Posterior cingulate gyrus (tissue), 11 donors: Measurements from ENCODE around the gene EIF4G1.
"Not testable (repeated sequence)": the region's sequence is repeated elsewhere in the genome, so short reads cannot be mapped to it uniquely, and the experiment has no call there.

Source experiments
- DNase-seq, 10 donors: peaks; one replicate each; pipeline versions ENCODE4 v3.0.0 to v3.0.0-alpha.2; 2020 to 2021; ENCODE audit warnings: mixed read lengths in 3 of 10
- intact Hi-C: fragments of 100-400 bp; cut with DNase I; formaldehyde crosslinking; loops from one replicate; pipeline ENCODE4 v1.15.1; 2023

The EIF4G1 gene, protein sequence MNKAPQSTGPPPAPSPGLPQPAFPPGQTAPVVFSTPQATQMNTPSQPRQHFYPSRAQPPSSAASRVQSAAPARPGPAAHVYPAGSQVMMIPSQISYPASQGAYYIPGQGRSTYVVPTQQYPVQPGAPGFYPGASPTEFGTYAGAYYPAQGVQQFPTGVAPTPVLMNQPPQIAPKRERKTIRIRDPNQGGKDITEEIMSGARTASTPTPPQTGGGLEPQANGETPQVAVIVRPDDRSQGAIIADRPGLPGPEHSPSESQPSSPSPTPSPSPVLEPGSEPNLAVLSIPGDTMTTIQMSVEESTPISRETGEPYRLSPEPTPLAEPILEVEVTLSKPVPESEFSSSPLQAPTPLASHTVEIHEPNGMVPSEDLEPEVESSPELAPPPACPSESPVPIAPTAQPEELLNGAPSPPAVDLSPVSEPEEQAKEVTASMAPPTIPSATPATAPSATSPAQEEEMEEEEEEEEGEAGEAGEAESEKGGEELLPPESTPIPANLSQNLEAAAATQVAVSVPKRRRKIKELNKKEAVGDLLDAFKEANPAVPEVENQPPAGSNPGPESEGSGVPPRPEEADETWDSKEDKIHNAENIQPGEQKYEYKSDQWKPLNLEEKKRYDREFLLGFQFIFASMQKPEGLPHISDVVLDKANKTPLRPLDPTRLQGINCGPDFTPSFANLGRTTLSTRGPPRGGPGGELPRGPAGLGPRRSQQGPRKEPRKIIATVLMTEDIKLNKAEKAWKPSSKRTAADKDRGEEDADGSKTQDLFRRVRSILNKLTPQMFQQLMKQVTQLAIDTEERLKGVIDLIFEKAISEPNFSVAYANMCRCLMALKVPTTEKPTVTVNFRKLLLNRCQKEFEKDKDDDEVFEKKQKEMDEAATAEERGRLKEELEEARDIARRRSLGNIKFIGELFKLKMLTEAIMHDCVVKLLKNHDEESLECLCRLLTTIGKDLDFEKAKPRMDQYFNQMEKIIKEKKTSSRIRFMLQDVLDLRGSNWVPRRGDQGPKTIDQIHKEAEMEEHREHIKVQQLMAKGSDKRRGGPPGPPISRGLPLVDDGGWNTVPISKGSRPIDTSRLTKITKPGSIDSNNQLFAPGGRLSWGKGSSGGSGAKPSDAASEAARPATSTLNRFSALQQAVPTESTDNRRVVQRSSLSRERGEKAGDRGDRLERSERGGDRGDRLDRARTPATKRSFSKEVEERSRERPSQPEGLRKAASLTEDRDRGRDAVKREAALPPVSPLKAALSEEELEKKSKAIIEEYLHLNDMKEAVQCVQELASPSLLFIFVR (N-terminal part only)

DNA sequence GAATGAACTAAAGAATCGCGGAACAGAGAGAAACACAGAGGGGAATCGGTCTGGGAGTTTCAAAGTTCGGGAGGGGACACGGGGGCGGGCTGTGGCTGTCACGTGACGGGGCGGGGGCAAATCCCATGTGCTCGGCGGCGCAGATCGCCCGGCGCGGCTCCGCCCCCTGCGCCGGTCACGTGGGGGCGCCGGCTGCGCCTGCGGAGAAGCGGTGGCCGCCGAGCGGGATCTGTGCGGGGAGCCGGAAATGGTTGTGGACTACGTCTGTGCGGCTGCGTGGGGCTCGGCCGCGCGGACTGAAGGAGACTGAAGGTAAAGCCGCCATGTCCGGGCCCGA is at the start of gene EIF4G1:
Gene EIF4G1, plus strand, starts transcription at position 244 of the 337 bp plus-strand sequence. CDS start 1,191 bp downstream, outside the sequence.
- peak; percentile 87 to 99 (median 92) for DNase-seq
- intact Hi-C loops: loop anchor here (2.0 kb wide), 1 partner anchor 16 kb away; the partner anchor contains the start of gene PSMD2

DNA sequence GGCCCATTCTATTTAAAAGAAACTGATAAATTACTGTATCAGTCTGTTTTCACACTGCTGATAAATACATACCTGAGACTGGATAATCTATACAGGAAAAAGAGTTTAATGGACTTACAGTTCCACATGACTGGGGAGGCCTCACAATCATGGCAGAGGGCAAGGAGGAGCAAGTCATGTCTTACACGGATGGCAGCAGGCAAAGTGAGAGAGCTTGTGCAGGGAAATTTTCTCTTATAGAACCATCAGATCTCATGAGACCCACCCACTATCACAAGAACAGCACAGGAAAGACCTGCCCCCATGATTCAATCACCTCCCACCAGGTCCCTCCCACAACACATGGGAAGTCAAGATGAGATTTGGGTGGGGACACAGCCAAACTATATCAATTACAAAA is 47.2 kb upstream of the EIF4G1 start:
- intact Hi-C loops, DNase-seq: not testable (repeated sequence)

DNA sequence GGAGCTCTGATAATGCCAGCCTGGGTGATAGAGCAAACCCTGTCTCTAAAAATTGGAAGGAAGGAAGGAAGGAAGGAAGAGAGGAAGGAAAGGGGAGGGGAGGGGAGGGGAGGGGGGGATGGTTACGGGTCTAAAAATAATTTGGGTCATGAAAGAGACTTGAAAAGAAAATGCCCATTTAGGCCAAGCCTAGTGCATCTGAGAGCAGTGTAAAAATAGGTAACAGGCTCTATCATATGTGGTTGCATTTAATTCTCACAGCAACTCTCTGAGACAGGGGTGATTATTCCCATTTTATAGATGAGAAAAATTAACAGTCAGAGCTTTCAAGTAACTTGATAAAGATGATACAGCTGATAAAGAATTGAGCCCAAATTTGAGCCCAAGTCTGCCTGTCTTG is 42.1 kb upstream of the EIF4G1 start:
- intact Hi-C loops: no loop called here
- DNase-seq: no peak

DNA sequence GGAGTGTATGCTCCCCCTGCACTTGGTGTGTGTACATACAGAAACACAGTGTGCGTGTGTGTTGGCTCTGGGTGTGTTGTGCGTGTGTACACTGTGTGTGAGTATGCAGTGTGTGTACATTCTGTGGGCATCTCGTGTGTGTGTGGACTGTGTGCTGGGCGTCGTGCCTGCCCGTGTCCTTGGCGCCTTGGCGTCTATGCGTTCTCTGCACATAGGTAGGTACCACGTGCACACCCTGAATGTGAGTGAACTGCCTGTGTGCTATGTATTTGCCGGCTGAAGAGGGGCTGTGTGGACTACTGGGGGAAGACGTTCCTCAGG is 39.1 kb upstream of the EIF4G1 start:
- intact Hi-C loops: no loop called here
- peak in 1 of 10 donors; percentile 72 for DNase-seq

DNA sequence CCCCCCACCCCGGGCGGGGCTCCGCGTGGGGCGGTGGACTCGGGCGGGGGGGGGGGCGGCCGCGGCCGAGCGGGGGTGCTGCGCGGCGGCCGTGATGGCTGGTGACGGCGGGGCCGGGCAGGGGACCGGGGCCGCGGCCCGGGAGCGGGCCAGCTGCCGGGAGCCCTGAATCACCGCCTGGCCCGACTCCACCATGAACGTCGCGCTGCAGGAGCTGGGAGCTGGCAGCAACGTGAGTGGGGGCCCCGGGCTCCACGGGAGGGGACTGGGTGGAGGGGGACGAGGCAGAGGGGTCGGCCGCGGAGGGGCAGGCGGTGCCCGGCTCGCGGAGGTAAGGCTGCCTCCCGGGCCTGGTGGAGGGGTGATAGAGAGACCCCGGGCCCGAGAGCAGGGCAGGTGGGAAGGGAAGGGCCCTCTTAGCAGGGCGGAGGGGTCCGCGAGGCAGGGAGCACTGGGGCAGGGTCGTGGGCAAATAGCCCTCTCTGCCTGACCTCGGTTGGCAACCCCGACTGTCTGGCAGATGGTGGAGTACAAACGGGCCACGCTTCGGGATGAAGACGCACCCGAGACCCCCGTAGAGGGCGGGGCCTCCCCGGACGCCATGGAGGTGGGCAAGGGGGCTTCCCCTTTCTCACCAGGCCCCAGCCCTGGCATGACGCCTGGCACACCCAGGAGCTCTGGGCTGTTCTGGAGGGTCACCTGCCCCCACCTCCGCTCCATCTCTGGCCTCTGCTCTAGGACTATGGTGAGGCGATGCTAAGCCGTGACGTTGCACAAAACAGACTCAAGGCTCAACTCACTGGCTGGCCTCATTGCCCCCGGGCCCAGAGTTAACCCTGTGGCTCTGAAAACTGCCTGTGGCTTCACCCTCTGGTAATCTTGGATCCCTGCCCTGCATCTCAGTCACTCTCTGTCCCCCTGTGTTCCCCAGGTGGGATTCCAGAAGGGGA is 38.2 kb upstream of the EIF4G1 start, which contains the start of gene ECE2:
Gene ECE2, plus strand, starts transcription at position 62 of the 950 bp plus-strand sequence. Its CDS starts 132 bp downstream, at position 194.
- intact Hi-C loops: no loop called here
- DNase-seq: peak in 1 of 10 donors; percentile 84

DNA sequence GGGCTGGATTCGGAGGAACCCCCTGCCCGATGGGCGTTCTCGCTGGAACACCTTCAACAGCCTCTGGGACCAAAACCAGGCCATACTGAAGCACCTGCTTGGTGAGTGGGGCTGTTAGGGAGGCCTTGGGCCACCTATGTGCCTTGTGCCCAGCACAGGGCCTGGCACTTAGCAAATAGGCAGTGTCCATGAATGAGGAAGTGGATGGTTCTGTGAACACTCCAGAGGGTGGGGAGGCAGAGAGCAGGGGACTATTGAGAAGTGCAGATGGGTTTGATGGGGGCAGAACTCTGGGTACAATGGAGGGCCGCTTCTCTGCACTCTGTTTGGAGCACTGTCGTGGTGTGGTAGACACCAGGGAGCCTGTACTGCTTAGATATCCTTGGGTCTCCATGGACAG is 37.0 kb upstream of the EIF4G1 start:
- DNase-seq: no peak
- intact Hi-C loops: no loop called here

DNA sequence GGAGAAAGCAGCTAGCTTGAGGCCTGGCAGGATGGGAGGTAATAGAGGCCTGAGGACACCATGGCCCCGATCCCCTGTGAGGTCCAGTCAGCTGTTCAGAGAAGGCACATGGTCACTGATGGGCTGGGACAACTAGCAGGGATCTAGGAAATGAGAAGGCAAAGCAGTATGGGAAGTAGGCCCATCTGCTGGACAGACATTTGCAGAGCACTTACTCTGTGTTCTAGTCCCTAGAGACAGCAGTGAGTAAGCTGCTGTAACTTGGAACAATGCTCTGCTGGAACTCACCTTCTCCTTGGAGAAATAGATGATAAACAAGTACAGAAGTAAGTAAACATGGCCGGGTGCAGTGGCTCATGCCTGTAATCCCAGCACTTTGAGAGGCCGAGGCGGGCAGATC is 31.5 kb upstream of the EIF4G1 start:
- intact Hi-C loops: no loop called here
- peak in 2 of 10 donors; percentile 9 to 22 for DNase-seq

DNA sequence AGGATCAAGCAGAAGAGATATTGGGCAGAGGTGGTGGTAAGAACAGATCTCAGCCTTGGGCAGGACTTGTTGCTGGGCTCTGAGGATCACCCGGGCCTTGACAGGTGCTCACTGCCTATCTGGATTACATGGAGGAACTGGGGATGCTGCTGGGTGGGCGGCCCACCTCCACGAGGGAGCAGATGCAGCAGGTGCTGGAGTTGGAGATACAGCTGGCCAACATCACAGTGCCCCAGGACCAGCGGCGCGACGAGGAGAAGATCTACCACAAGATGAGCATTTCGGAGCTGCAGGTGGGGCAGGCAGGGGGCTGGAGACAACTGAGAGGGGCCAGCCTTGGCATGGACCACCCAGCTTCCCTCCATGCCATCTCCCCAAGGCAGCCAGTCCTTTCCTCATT is 30.7 kb upstream of the EIF4G1 start:
- intact Hi-C loops: no loop called here
- DNase-seq: peak in 2 of 10 donors; percentile 46 to 52

DNA sequence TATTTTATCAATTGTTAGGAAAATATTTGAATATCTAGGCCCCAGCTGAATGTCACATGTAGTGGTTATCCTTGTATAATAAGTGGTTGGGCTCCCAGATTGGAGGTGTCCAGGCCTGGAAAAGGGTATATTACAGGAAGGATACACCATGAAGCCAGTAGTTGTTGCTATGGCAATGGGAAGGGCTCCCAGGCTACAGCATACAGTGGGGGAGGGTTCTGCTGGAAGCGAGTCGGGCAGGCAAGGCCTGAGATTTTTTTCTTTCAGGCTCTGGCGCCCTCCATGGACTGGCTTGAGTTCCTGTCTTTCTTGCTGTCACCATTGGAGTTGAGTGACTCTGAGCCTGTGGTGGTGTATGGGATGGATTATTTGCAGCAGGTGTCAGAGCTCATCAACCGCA is 29.7 kb upstream of the EIF4G1 start:
- intact Hi-C loops: loop anchor here (5.0 kb wide), 1 partner anchor 32 kb away; no protein-coding TSS in a partner anchor
- DNase-seq: peak; percentile 53 to 96 (median 76)

DNA sequence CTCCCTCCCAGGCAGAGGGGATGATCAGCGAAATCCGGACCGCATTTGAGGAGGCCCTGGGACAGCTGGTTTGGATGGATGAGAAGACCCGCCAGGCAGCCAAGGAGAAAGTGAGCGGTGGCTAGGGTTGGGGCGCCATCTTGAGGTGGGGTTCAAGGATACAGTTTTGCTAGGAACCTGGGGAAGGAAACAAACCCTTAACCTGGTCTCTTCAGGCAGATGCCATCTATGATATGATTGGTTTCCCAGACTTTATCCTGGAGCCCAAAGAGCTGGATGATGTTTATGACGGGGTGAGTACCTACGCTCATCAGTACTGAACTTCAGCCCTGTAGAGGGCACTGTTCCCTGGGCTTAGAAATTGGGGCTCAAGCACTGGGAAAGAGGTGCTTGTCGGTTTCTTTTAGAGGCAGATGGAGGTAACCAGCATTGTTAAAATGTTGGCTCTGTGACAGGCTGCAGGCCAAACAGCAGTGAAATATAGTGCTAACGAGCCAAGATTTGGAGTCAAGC is 24.9 kb upstream of the EIF4G1 start:
- peak in 9 of 10 donors; percentile 26 to 93 (median 60) for DNase-seq
- intact Hi-C loops: loop anchor here (1.0 to 5.0 kb wide), 2 partner anchors 37 to 394 kb away; no protein-coding TSS in a partner anchor

DNA sequence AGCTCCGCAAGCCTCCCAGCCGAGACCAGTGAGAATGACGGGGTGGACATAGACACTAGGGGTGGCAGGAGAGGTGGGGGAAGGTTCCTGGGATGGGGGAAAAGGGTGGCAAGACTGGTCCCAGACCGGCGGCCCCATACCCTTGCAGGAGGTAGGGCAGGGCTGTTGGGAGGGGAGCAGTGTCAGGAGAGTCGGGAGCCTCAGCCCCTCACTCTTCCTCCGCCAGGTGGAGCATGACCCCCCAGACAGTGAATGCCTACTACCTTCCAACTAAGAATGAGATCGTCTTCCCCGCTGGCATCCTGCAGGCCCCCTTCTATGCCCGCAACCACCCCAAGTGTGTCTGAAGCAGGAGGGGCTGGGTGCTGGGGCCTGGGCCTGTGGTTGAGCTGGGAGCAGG is 24.1 kb upstream of the EIF4G1 start:
- intact Hi-C loops: no loop called here
- DNase-seq: peak in 2 of 10 donors; percentile 45 to 54

DNA sequence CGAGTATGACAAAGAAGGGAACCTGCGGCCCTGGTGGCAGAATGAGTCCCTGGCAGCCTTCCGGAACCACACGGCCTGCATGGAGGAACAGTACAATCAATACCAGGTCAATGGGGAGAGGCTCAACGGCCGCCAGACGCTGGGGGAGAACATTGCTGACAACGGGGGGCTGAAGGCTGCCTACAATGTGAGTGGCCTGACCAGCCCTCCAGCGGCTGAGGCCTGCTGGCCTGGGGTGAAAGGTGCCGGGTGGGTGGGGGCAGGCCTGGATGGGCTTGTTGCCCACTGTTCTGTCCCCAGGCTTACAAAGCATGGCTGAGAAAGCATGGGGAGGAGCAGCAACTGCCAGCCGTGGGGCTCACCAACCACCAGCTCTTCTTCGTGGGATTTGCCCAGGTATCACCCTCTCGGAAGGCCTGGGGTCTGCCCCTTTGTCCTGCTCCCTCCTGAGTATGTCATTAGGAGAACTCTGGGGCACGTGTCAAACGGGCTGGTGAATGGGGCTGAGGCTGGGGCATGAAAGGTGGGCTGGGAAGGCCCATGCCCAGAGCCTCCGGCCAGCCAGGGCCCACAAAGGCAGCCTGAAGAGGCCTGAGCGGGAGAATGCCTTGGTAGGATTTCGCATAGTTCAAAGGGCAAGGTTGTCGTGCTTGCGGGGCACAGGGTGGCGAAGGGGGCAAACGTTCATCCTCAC is 23.2 kb upstream of the EIF4G1 start:
- intact Hi-C loops: no loop called here
- DNase-seq: peak in 2 of 10 donors; percentile 54 to 65

DNA sequence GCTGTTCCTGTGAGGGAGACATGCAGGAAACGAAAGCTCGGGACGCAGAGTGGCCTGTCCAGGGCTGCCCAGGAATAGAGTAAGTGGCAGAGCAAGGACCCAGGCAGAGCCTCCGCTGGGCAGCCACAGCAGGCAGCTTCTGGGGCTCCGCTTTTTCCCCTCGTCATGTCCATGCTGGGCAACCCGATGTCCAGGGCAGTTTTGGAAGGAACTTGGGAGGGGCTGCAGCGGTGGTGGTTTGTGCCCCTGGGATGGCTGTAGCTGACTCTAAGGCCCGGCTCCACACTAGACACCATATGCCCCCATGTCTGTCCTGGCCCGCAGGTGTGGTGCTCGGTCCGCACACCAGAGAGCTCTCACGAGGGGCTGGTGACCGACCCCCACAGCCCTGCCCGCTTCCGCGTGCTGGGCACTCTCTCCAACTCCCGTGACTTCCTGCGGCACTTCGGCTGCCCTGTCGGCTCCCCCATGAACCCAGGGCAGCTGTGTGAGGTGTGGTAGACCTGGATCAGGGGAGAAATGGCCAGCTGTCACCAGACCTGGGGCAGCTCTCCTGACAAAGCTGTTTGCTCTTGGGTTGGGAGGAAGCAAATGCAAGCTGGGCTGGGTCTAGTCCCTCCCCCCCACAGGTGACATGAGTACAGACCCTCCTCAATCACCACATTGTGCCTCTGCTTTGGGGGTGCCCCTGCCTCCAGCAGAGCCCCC is 22.5 kb upstream of the EIF4G1 start:
- intact Hi-C loops: no loop called here
- DNase-seq: peak in 2 of 10 donors; percentile 57 to 65

DNA sequence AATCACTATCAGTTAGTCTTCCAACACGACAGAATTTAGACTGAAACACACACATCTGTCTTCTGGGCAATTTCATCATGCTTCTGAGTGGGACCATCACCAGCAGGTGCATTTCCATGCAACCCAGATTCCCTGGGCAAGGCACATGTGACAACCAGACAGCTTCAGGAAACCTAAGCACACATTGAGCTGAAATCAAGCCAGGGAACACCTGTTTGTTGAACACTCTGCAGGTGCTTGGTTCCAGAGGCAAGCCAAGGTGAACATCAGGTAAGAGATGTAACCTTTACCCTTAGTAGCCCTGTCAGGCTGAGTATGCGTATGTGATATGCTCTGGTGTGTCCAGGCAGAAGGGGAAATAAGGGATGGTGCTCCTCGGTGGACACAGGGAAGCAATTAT is 18.6 kb upstream of the EIF4G1 start:
- intact Hi-C loops: loop anchor here (5.0 kb wide), 1 partner anchor 108 kb away; the partner anchor contains the start of gene ABCF3
- peak in 2 of 10 donors; percentile 5 to 21 for DNase-seq

DNA sequence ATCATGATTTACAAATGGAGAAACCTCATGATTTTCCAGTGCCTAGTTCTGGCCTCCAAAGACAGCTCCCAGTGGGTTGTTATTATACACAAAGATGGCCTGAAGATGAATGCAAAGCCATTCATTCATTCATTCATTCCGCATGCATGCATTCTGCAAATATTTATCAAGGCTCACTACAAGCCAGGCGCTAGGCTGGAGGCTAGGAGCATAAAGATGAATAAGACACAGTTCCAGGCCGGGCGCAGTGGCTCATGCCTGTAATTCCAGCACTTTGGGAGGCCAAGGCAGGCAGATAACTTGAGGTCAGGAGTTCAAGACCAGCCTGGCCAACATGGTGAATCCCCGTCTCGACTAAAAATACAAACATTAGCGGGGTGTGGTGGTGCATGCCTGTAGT is 17.8 kb upstream of the EIF4G1 start:
- intact Hi-C loops: loop anchor here (5.0 kb wide), 1 partner anchor 109 kb away; the partner anchor contains the start of gene ABCF3

DNA sequence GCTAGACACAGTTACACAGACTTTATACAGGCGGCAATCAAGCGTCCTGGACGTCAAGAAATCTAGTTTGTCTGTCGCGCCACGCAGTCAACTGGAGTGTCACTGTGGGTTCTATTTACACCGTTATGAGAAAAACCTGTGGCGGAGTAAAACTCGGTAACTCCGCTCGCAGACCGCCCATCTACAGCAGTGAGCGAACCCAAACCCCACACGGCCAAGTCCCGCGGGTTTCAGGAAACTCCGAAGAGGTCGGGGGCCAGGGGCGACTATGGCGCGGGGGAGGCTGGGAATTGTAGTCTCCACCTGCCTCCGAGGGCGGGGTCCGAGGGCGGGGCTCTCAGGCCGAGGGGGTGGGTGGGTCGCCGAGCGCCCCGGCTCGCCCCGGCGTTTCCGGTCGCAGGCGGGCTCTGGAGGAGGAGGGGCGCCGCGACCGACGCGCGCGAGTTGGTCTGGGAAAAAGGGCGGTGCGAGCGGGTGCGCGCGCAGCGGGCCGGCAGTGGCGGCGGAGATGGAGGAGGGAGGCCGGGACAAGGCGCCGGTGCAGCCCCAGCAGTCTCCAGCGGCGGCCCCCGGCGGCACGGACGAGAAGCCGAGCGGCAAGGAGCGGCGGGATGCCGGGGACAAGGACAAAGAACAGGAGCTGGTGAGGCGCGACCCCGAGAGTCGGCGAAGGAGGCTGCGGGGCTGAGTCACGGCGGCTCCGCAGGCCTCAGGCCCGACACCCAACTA is 15.5 kb upstream of the EIF4G1 start, which contains the start of gene PSMD2:
Gene PSMD2, plus strand, starts transcription at position 483 of the 729 bp plus-strand sequence. Its CDS starts 26 bp downstream, at position 509.
- intact Hi-C loops: loop anchor here (2.0 to 5.0 kb wide), 2 partner anchors 16 to 112 kb away; partner anchors contain the start of genes ABCF3 and EIF4G1
- DNase-seq: peak; percentile 96 to 100 (median 98)

More for the DNA sequence above, 17.8 kb upstream of the EIF4G1 start:
- DNase-seq: peak in 2 of 10 donors; percentile 11 to 36
